ENCODE data around the gene ATP8A2. TPM values are rescaled to one million over a fixed set of nuclear protein-coding genes. Genes with fewer than 3 reads are reported as not detected.

ATP8A2 gene
- total and polyA plus RNA-seq, 2 of the 4 experiments (the other 2 are of a cell fraction), result 0.02 to 0.18 TPM

DNA sequence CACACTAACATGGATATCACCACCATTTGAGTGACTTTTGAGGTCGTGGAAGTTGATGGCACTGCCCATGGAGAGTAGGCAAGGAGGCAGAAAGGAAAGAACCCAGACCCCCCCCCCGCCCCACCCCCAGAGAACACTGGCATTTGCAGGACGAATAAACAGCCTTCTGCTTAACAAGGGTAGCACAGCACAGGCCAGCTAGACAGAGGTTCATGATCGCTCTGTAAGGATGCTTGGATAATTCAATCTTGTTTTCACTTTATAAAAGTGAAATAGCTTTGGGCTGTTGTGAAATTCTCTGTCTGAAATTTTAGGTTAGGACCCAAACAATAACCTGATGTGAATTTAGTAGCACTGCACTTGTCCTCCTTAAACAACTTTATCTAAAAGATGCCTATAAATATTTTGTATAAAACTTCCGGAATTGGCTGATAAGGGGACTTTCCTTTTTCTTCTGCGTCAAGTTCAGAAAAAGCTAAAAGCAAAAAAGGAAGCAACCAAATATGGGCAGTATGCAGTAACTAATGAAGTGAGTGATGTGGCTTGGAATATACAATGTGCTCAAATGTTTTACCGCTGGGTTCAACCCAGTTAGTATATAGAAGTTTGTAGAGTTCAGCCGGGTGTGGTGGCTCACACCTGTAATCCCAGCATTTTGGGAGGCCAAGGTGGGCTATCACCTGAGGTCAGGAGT, 516.3 kb downstream of the ATP8A2 start:
- Histone ChIP-seq H4K20me1 (ENCODE audit: insufficient read depth, low read length) (no peaks in the 10 kb centered on the region), H3K56ac (ENCODE audit: extremely low read depth, insufficient read depth, low read length) (no peak overlapping the region), H3K4me1 (ENCODE audit: control insufficient read depth, insufficient read depth, low read length) (no peaks in the 10 kb centered on the region), H3K23ac (ENCODE audit: low read depth, low read length) (no peak overlapping the region), H3K27me3 (ENCODE audit: control insufficient read depth, insufficient read depth, low read length) (no peaks in the 10 kb centered on the region), H3K79me1 (ENCODE audit: low read depth in 1 of 2, low read length in 2 of 2) (no peaks in the 10 kb centered on the region), H2BK20ac (ENCODE audit: low read depth, low read length) (no peak overlapping the region), H3K4ac (ENCODE audit: low read depth, low read length) (no peak overlapping the region), H2BK5ac (ENCODE audit: low read depth, low read length, poor library complexity, severe bottlenecking) (no peak overlapping the region), H3K4me2 (ENCODE audit: low read depth, low read length) (no peak overlapping the region), H3K9me3 (ENCODE audit: control insufficient read depth, insufficient read depth, low read length) (peaks cover 2% of the 10 kb centered on the region; the same call in 1 of the 2 replicates), H3K27ac (ENCODE audit: insufficient read depth, low read length) (no peak overlapping the region), H3K36me3 (ENCODE audit: control insufficient read depth, insufficient read depth, low read length) (no peaks in the 10 kb centered on the region), H4K8ac (ENCODE audit: low read depth in 2 of 2, low read length in 2 of 2) (no peak overlapping the region), H3K9ac (ENCODE audit: low read depth, low read length) (no peak overlapping the region), H2AFZ (replicated peaks; ENCODE audit: low read length, poor library complexity) (no peak overlapping the region), H2AK9ac (replicated peaks; ENCODE audit: low read depth, low read length, poor library complexity) (no peak overlapping the region), H2BK15ac (ENCODE audit: low read depth, low read length) (no peak overlapping the region), H3K9me1 (ENCODE audit: insufficient read depth, low read length) (no peaks in the 10 kb centered on the region), H2AK5ac (ENCODE audit: low read depth, low read length) (no peak overlapping the region), H3K4me3 (ENCODE audit: insufficient read depth, low read depth, low read length) (no peak overlapping the region), H4K91ac (ENCODE audit: insufficient read depth, low read depth, low read length) (no peak overlapping the region), H3K18ac (ENCODE audit: low read depth, low read length) (no peak overlapping the region), H2BK120ac (ENCODE audit: low read depth, low read length) (no peak overlapping the region), H4K5ac (ENCODE audit: low read depth, low read length) (no peak overlapping the region), H3K14ac (replicated peaks; ENCODE audit: low read depth, low read length) (no peak overlapping the region)
- ChIA-PET CTCF (no interaction called here), POLR2A (ENCODE audit: unreplicated experiment) (no interaction called here)
- DNase-seq (no peak), ATAC-seq (ENCODE audit: low read depth) (no peak)
- TF ChIP-seq RFX5 (IDR thresholded peaks at IDR 0.05; ENCODE audit: low read depth, low read length) (no peak), CHD1 (IDR thresholded peaks at IDR 0.05; ENCODE audit: low read depth, low read length) (no peak)
- dilution Hi-C loops (cut with HindIII; ENCODE audit: low sequenced_read_pairs, unreplicated experiment) (no loop called here), in situ Hi-C loops (cut with MboI; ENCODE audit: low sequenced_read_pairs) (no loop called here), intact Hi-C loops (cut with micrococcal nuclease) (no loop called here)
- 14% methylated on average over 1 of the region's 8 CpGs; no CpG with 5 or more reads in 1 of the 2 experiments for WGBS, 2 experiments (ENCODE audit: extremely low coverage in 2 of 2, insufficient read length in 1 of 2)
- no TSS peak for BruUV-seq (replicated peaks)
